IMR-90 (cell line): ENCODE results near the gene RIPK3. TPM values are rescaled to one million over a fixed set of nuclear protein-coding genes. Genes with fewer than 3 reads are reported as not detected.

Source experiments
- ATAC-seq: fragments of 200-7000 bp; cut with Tn5 transposase; 2 replicates; pipeline ENCODE4 v1.9.1; 2020; ENCODE audit warnings: low read depth, mild to moderate bottlenecking, moderate library complexity
- BruUV-seq: library from RNA; stranded (reverse); fragments of 400-500 nt; replicated peaks from 2 replicates; lab custom pipeline; 2021; lab: Mats Ljungman, UMichigan
- CTCF ChIA-PET: fragments of 300-600 bp; formaldehyde crosslinking; extraction: SDS; loops from one replicate; lab custom pipeline; 2021; ENCODE audit warnings: antibody characterized with exemption; lab: Yijun Ruan, JAX
- POLR2A ChIA-PET: fragments of 300-600 bp; sonication (Branson Sonifier 250); formaldehyde crosslinking; loops from one replicate; lab custom pipeline; 2022; ENCODE audit warnings: antibody characterized with exemption; ENCODE audit not compliant: unreplicated experiment; lab: Charles Lee
- DNase-seq: peaks from one replicate; pipeline ENCODE4 v3.0.0; 2013
- H2AFZ ChIP-seq: replicated peaks from 2 replicates; pipeline ENCODE3; 2013; ENCODE audit warnings: low read length, mild to moderate bottlenecking; ENCODE audit not compliant: poor library complexity
- H2AK5ac ChIP-seq: 2 replicates; pipeline ENCODE4 v1.6.1; 2013; ENCODE audit warnings: low read depth, low read length, inconsistent platforms
- H2AK9ac ChIP-seq: replicated peaks from 2 replicates; pipeline ENCODE3; 2013; ENCODE audit warnings: mild to moderate bottlenecking, low read depth, low read length, moderate library complexity; ENCODE audit not compliant: poor library complexity
- H2BK120ac ChIP-seq: 2 replicates; pipeline ENCODE4 v1.6.1; 2013; ENCODE audit warnings: low read depth, low read length, inconsistent platforms
- H2BK15ac ChIP-seq: 3 replicates; pipeline ENCODE4 v1.6.1; 2013; ENCODE audit warnings: low read depth, low read length, inconsistent platforms
- H2BK20ac ChIP-seq: 2 replicates; pipeline ENCODE4 v1.6.1; 2013; ENCODE audit warnings: low read depth, mild to moderate bottlenecking, inconsistent platforms, low read length, moderate library complexity
- H2BK5ac ChIP-seq: 2 replicates; pipeline ENCODE4 v1.6.1; 2013; ENCODE audit warnings: mild to moderate bottlenecking, low read depth, low read length, inconsistent platforms; ENCODE audit not compliant: poor library complexity, severe bottlenecking
- H3K14ac ChIP-seq: replicated peaks from 2 replicates; pipeline ENCODE4 v1.6.1; 2013; ENCODE audit warnings: low read depth, low read length, inconsistent platforms
- H3K18ac ChIP-seq: 2 replicates; pipeline ENCODE4 v1.6.1; 2013; ENCODE audit warnings: low read depth, low read length, control low read depth
- H3K23ac ChIP-seq: 2 replicates; pipeline ENCODE4 v1.6.1; 2013; ENCODE audit warnings: low read depth, low read length, inconsistent platforms
- H3K27ac ChIP-seq: 2 replicates; pipeline ENCODE4 v1.5.1; 2013; ENCODE audit warnings: mild to moderate bottlenecking, control low read depth, low read length; ENCODE audit not compliant: insufficient read depth
- H3K27me3 ChIP-seq: 2 replicates; pipeline ENCODE4 v1.6.1; 2013; ENCODE audit warnings: low read length; ENCODE audit not compliant: control insufficient read depth, insufficient read depth
- H3K36me3 ChIP-seq: 2 replicates; pipeline ENCODE4 v1.6.1; 2013; ENCODE audit warnings: low read length, mixed read lengths; ENCODE audit not compliant: control insufficient read depth, insufficient read depth
- H3K4ac ChIP-seq: 2 replicates; pipeline ENCODE4 v1.6.1; 2013; ENCODE audit warnings: low read depth, low read length, inconsistent platforms
- H3K4me1 ChIP-seq: 2 replicates; pipeline ENCODE4 v1.6.1; 2013; ENCODE audit warnings: low read length, mixed read lengths; ENCODE audit not compliant: control insufficient read depth, insufficient read depth
- H3K4me2 ChIP-seq: 2 replicates; pipeline ENCODE4 v1.6.1; 2013; ENCODE audit warnings: low read depth, mild to moderate bottlenecking, control low read depth, low read length, moderate library complexity
- H3K4me3 ChIP-seq: 2 replicates; pipeline ENCODE4 v1.5.1; 2013; ENCODE audit warnings: low read depth, mild to moderate bottlenecking, control low read depth, low read length, moderate library complexity; ENCODE audit not compliant: insufficient read depth
- H3K56ac ChIP-seq: 2 replicates; pipeline ENCODE4 v1.6.1; 2013; ENCODE audit warnings: low read length, inconsistent platforms; ENCODE audit not compliant: insufficient read depth; ENCODE audit errors: extremely low read depth
- H3K79me1 ChIP-seq, 2 experiments: 2 replicates each; pipeline ENCODE4 v1.6.1; 2013; ENCODE audit warnings: low read length in 2 of 2, inconsistent platforms in 1 of 2, low read depth in 1 of 2
- H3K9ac ChIP-seq: 2 replicates; pipeline ENCODE4 v1.6.1; 2013; ENCODE audit warnings: low read depth, low read length, control low read depth
- H3K9me1 ChIP-seq: 2 replicates; pipeline ENCODE4 v1.6.1; 2013; ENCODE audit warnings: low read length, inconsistent platforms; ENCODE audit not compliant: insufficient read depth
- H3K9me3 ChIP-seq: 2 replicates; pipeline ENCODE4 v1.6.1; 2013; ENCODE audit warnings: low read length; ENCODE audit not compliant: control insufficient read depth, insufficient read depth
- H4K20me1 ChIP-seq: 2 replicates; pipeline ENCODE4 v1.6.1; 2013; ENCODE audit warnings: low read length, inconsistent platforms; ENCODE audit not compliant: insufficient read depth
- H4K5ac ChIP-seq: 2 replicates; pipeline ENCODE4 v1.6.1; 2013; ENCODE audit warnings: mild to moderate bottlenecking, low read depth, low read length, control low read depth
- H4K8ac ChIP-seq, 2 experiments: 2 replicates each; pipeline ENCODE4 v1.6.1; 2013; ENCODE audit warnings: low read depth in 2 of 2, low read length in 2 of 2, control low read depth in 1 of 2, inconsistent platforms in 1 of 2
- H4K91ac ChIP-seq: 2 replicates; pipeline ENCODE4 v1.6.1; 2013; ENCODE audit warnings: low read depth, low read length, inconsistent platforms; ENCODE audit not compliant: insufficient read depth
- CHD1 ChIP-seq: IDR thresholded peaks from 2 replicates; pipeline ENCODE4 v1.6.1; 2012; ENCODE audit warnings: low read depth, low read length, improper control_type of control experiment
- ELK1 ChIP-seq: fragments of 150-350 bp; IDR thresholded peaks from 2 replicates; pipeline ENCODE4 v1.6.1; 2016; ENCODE audit warnings: low read depth, mild to moderate bottlenecking, low read length, moderate library complexity, borderline replicate concordance
- FOS ChIP-seq: fragments of 150-350 bp; IDR thresholded peaks from 2 replicates; pipeline ENCODE4 v1.6.1; 2016; ENCODE audit warnings: low read depth, low read length
- MAFK ChIP-seq: IDR thresholded peaks from 2 replicates; pipeline ENCODE4 v1.6.1; 2012; ENCODE audit warnings: low read depth, low read length, improper control_type of control experiment
- NFE2L2 ChIP-seq: fragments of 150-350 bp; IDR thresholded peaks from 2 replicates; pipeline ENCODE4 v1.6.1; 2016; ENCODE audit warnings: low read depth, mild to moderate bottlenecking, low read length
- USF2 ChIP-seq: fragments of 150-350 bp; IDR thresholded peaks from 2 replicates; pipeline ENCODE4 v1.6.1; 2017; ENCODE audit warnings: mild to moderate bottlenecking, antibody characterized with exemption, low read length, low read depth
- WGBS, 2 experiments: methylation state at CpG; one replicate each; pipeline versions ENCODE4 v1.1.5 to v1.1.7; 2013; ENCODE audit warnings: missing lambda C conversion rate in 2 of 2; ENCODE audit not compliant: insufficient read length in 1 of 2; ENCODE audit errors: extremely low coverage in 2 of 2; 5-methylcytosine and 5-hydroxymethylcytosine counted together
- dilution Hi-C: fragments of 300-500 bp; cut with HindIII; formaldehyde crosslinking; loops from one replicate; pipeline ENCODE4 v1.14.3; 2018; ENCODE audit warnings: low sequenced_read_pairs; ENCODE audit not compliant: unreplicated experiment
- in situ Hi-C: fragments of 300-500 bp; cut with MboI; formaldehyde crosslinking; loops from 3 replicates; pipeline ENCODE4 v1.14.3; 2019; ENCODE audit warnings: low sequenced_read_pairs, inconsistent platforms, mixed read lengths
- intact Hi-C: fragments of 100-400 bp; cut with micrococcal nuclease; formaldehyde crosslinking; loops from 2 replicates; pipeline ENCODE4 v1.10.0; 2022
- polyA plus RNA-seq, 3 experiments: library from polyadenylated mRNA; depleted of rRNA; stranded (reverse); fragments of >200 nt; gene quantifications; 2 replicates each; pipeline ENCODE4 v1.2.3, GENCODE V29; 2012; ENCODE audit warnings: low replicate concordance in 1 of 3
- total RNA-seq: library from RNA; depleted of rRNA; stranded (reverse); fragments of >200 nt; gene quantifications from 2 replicates; pipeline ENCODE4 v1.2.3, GENCODE V29; 2012

Gene RIPK3
- total and polyA plus RNA-seq, 2 of the 4 experiments (the other 2 are of a cell fraction) = 0.09 TPM; not detected in 1

DNA sequence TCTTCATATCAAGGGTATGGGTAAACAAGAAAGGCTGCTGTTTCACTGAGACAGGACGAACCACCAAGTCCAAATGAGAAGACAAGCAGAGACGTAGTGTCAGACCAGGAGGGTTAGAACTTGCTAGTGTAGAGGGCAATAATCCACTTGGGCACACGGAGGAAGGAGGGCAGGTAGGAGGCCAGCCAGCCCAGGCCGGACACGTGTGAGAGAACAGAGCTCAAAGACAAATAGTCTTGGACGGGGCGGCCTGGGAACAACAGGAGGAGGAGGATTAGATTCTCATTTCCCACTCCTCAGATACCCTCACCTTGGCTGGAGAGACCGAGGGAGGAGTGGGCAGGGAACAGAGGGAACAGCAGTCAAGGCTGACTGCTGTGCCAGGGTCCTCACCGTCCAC, 49.0 kb downstream of the RIPK3 start:
- dilution Hi-C loops = no loop called here
- no peaks in the 10 kb centered on the region for H3K27me3 ChIP-seq
- no peak overlapping the region for H3K18ac ChIP-seq
- H3K56ac ChIP-seq = no peak overlapping the region
- no peak overlapping the region for H4K5ac ChIP-seq
- TF ChIP-seq MAFK = no peak
- no peak for TF ChIP-seq CHD1
- TF ChIP-seq USF2 = no peak
- TF ChIP-seq ELK1 = no peak
- TF ChIP-seq NFE2L2 = no peak
- no peak for TF ChIP-seq FOS
- no peak overlapping the region for H3K9ac ChIP-seq
- no peaks in the 10 kb centered on the region; the same call in 1 of the 2 replicates for H4K20me1 ChIP-seq
- no peak for ATAC-seq
- no peak overlapping the region for H3K4me2 ChIP-seq
- no peaks in the 10 kb centered on the region; the same call in 1 of the 2 replicates for H3K9me1 ChIP-seq
- no peak overlapping the region for H4K91ac ChIP-seq
- no peak overlapping the region for H2BK5ac ChIP-seq
- H3K79me1 ChIP-seq = no peaks in the 10 kb centered on the region; a peak in 1 of 4 replicates
- no peak overlapping the region for H2AK5ac ChIP-seq
- no peak for DNase-seq
- no peak overlapping the region for H3K4me3 ChIP-seq
- peaks cover 25% of the 10 kb centered on the region for H3K36me3 ChIP-seq
- H4K8ac ChIP-seq = no peak overlapping the region
- no peaks in the 10 kb centered on the region for H3K4me1 ChIP-seq
- no peak overlapping the region for H3K23ac ChIP-seq
- POLR2A ChIA-PET = interaction anchor here (0.7 kb wide), 1 partner anchor 48 kb away, joined by 4 read pairs; the partner anchor contains the start of gene TINF2
- BruUV-seq = no TSS peak
- intact Hi-C loops = loop anchor here (10.0 kb wide), 1 partner anchor 306 kb away; the partner anchor contains the start of gene DHRS4L2
- H2BK20ac ChIP-seq = no peak overlapping the region
- H3K9me3 ChIP-seq = no peaks in the 10 kb centered on the region
- H3K27ac ChIP-seq = no peak overlapping the region
- no peak overlapping the region for H3K14ac ChIP-seq
- 100% methylated on average over 1 of the region's 9 CpGs; no CpG with 5 or more reads in 1 of the 2 experiments for WGBS, 2 experiments
- in situ Hi-C loops = no loop called here
- H2AFZ ChIP-seq = no peak overlapping the region
- H3K4ac ChIP-seq = no peak overlapping the region
- H2BK120ac ChIP-seq = no peak overlapping the region
- CTCF ChIA-PET = no interaction called here
- H2AK9ac ChIP-seq = no peak overlapping the region
- H2BK15ac ChIP-seq = no peak overlapping the region
